GM18870 (cell line): ENCODE measurements around the gene SPACA4.
"Not testable (repeated sequence)": the region's sequence is repeated elsewhere in the genome, so short reads cannot be mapped to it uniquely, and the experiment has no call there.

Experiments used
- ATAC-seq: cut with Tn5 transposase; IDR thresholded peaks from one replicate; pipeline ENCODE4 v1.9.1; 2021; ENCODE audit warnings: moderate library complexity; ENCODE audit not compliant: unreplicated experiment

The SPACA4 gene

GRCh38 chr19:48618278-48618915, 11.9 kb downstream of the SPACA4 start:
- no peak for ATAC-seq

- peak; percentile 87 for ATAC-seq
Measured at GRCh38 chr19:48618916-48619691, 12.6 kb downstream of the SPACA4 start, which contains the start of the genes RPL18 and SPHK2. RPL18 (minus strand) TSS chr19:48619178; CDS start chr19:48619143, 35 bp downstream. SPHK2 (plus strand) TSS chr19:48619506; CDS start chr19:48620515, 1,009 bp downstream.

DNA sequence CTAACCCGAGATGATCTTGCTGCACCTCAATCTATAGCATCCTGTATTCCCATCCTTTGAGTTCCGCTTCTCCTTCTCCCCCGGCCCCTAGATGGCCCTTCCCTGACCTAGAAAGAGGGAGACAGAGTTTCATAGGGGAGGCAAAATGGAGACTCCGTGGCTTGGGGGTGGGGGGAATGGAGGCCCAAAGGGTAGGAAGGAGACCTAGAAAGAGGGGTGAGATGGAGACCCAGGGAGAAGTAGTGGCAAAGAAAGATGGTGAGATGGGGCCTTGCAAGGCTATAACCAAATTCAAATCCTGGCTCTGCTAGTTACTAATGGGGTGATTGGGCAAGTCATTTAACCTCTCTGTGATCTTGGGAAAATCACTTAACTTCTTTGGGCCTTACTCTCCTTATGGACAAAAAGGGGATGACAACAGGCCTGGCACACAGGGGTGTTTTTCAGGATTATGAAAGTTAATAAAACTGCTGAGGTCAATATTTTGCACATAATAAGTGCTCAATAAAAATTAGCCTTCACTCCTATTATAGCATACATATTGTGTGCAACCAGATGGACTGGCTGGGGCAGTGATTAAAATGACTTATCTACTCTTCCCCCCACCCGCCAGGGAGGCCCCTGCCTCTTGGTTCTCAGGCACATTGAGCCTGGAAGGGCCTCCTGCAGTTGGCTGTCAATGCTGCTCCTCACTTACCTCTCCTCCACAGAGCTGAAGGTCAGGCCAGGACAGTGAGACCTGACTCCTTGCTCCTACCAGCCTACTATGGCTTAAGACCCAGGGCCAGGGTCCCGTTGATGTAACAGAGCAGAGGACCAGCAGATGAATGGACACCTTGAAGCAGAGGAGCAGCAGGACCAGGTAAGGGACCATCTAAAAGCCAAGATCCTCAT, 13.4 kb downstream of the SPACA4 start:
- no peak for ATAC-seq

GRCh38 chr19:48623556-48624066, 17.1 kb downstream of the SPACA4 start:
- ATAC-seq, result no peak

- ATAC-seq, result no peak
Measured at GRCh38 chr19:48624067-48624594, 17.6 kb downstream of the SPACA4 start.

- ATAC-seq, result no peak
Measured at GRCh38 chr19:48624791-48625723, 18.5 kb downstream of the SPACA4 start.

DNA sequence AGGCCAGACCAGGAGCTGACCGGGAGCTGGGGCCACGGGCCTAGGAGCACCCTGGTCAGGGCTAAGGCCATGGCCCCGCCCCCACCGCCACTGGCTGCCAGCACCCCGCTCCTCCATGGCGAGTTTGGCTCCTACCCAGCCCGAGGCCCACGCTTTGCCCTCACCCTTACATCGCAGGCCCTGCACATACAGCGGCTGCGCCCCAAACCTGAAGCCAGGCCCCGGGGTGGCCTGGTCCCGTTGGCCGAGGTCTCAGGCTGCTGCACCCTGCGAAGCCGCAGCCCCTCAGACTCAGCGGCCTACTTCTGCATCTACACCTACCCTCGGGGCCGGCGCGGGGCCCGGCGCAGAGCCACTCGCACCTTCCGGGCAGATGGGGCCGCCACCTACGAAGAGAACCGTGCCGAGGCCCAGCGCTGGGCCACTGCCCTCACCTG, 19.4 kb downstream of the SPACA4 start:
- ATAC-seq, result no peak

DNA sequence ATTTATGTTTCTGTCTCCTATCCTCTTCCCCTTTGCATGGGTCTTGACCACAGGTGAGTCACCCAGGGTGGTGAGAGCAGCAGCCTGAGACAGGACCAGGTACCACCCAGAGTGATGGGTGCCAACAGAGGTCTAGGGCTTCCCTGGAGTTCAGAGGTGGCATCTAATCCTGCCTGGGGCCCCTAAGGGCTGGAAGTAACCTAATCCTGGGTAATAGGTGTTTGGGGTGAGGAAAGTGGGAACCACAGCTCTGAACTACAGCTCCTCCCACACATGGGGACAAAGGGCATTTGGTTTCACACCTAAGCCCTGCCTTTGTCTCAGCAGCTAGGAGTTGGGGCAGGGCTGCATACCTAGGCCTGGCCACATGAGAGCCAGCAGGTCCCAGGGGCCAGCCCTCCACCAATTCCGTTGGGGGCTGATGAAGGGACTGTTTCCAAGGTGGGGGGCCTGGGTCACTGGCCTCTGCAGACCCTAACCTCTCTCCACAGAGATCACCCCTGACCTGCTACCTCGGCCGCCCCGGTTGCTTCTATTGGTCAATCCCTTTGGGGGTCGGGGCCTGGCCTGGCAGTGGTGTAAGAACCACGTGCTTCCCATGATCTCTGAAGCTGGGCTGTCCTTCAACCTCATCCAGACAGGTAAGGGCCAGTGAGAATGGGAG, 20.8 kb downstream of the SPACA4 start:
- ATAC-seq, result no peak

DNA sequence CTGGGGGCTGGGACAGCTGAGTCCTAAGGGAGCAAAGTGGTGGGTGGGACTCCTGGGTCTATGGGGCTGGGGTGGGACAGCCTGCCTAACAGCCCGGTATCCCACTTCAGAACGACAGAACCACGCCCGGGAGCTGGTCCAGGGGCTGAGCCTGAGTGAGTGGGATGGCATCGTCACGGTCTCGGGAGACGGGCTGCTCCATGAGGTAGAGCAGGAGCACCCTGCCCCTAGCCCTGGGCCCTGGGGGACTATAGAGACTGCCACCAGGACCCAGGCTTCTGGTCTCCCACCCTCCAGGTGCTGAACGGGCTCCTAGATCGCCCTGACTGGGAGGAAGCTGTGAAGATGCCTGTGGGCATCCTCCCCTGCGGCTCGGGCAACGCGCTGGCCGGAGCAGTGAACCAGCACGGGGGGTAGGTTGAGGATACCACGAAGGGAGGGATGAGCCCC, 21.3 kb downstream of the SPACA4 start:
- ATAC-seq, result no peak

GRCh38 chr19:48628486-48629296, 22.1 kb downstream of the SPACA4 start:
- ATAC-seq, result no peak

DNA sequence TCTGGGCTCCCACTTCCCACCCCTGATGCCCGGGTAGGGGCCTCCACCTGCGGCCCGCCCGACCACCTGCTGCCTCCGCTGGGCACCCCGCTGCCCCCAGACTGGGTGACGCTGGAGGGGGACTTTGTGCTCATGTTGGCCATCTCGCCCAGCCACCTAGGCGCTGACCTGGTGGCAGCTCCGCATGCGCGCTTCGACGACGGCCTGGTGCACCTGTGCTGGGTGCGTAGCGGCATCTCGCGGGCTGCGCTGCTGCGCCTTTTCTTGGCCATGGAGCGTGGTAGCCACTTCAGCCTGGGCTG, 22.7 kb downstream of the SPACA4 start:
- no peak for ATAC-seq

GRCh38 chr19:48629599-48630295, 23.2 kb downstream of the SPACA4 start:
- ATAC-seq, result no peak

- no peak for ATAC-seq
Measured at GRCh38 chr19:48630296-48631063, 23.9 kb downstream of the SPACA4 start.

- no peak for ATAC-seq
Measured at GRCh38 chr19:48631225-48631624, 24.7 kb downstream of the SPACA4 start.

- not testable (repeated sequence) for ATAC-seq
Measured at GRCh38 chr19:48632286-48632685, 25.7 kb downstream of the SPACA4 start.

GRCh38 chr19:48632692-48633147, 26.2 kb downstream of the SPACA4 start:
- no peak for ATAC-seq
